ENCODE data around the gene CBLB. TPM values are rescaled to one million over a fixed set of nuclear protein-coding genes. Genes with fewer than 3 reads are reported as not detected.
A peak's percentile ranks its signal among the peaks of the same experiment; 100 is the strongest.

CBLB gene
- total RNA-seq, 6 experiments from 2014 or later = 17.6 to 22.6 (median 20.6) TPM

GRCh38 chr3:105911496-105911895 lies 42.7 kb upstream of the CBLB start:
- Mint-ChIP-seq H3K36me3 (ENCODE audit: low read depth) (peaks cover 5% of the 10 kb centered on the region; the same call in 1 of the 2 replicates), H3K9me3 (peaks cover 5% of the 10 kb centered on the region; the same call in 1 of the 2 replicates), H3K4me3 (no peak overlapping the region), H3K27ac (no peak overlapping the region), H3K4me1 (ENCODE audit: low read depth) (peaks cover 20% of the 10 kb centered on the region), H3K27me3 (ENCODE audit: insufficient read depth) (no peaks in the 10 kb centered on the region)
- no peak for DNase-seq
- TF ChIP-seq CTCF (IDR thresholded peaks at IDR 0.05) = no peak

- Mint-ChIP-seq H3K27ac (no peak overlapping the region), H3K4me3 (no peak overlapping the region), H3K36me3 (ENCODE audit: low read depth) (no peaks in the 10 kb centered on the region), H3K4me1 (ENCODE audit: low read depth) (peaks cover 38% of the 10 kb centered on the region), H3K27me3 (ENCODE audit: insufficient read depth) (no peaks in the 10 kb centered on the region), H3K9me3 (no peaks in the 10 kb centered on the region)
- no peak for DNase-seq
- no peak for TF ChIP-seq CTCF (IDR thresholded peaks at IDR 0.05)
These were observed 39.0 kb upstream of the CBLB start for GRCh38 chr3:105907777-105908176.

- H3K36me3 Mint-ChIP-seq (ENCODE audit: low read depth) = no peaks in the 10 kb centered on the region
- H3K9me3 Mint-ChIP-seq = no peaks in the 10 kb centered on the region
- DNase-seq = peak; percentile 10
- no peaks in the 10 kb centered on the region for H3K27me3 Mint-ChIP-seq (ENCODE audit: insufficient read depth)
- peaks cover 38% of the 10 kb centered on the region for H3K4me1 Mint-ChIP-seq (ENCODE audit: low read depth)
- no peak for TF ChIP-seq CTCF (IDR thresholded peaks at IDR 0.05)
- H3K4me3 Mint-ChIP-seq = peak overlapping the region; percentile 33; the same call in 1 of the 2 replicates
- peak overlapping the region; percentile 77 for H3K27ac Mint-ChIP-seq
These were observed 38.0 kb upstream of the CBLB start for GRCh38 chr3:105906836-105907235.

- no peak for DNase-seq
- H3K27me3 Mint-ChIP-seq (ENCODE audit: insufficient read depth) = no peaks in the 10 kb centered on the region
These were observed 37.5 kb upstream of the CBLB start for GRCh38 chr3:105906345-105906744.

GRCh38 chr3:105905328-105905727 lies 36.5 kb upstream of the CBLB start:
- Mint-ChIP-seq H3K36me3 (ENCODE audit: low read depth) (no peaks in the 10 kb centered on the region), H3K9me3 (no peaks in the 10 kb centered on the region), H3K27ac (no peak overlapping the region), H3K4me3 (no peak overlapping the region), H3K27me3 (ENCODE audit: insufficient read depth) (no peaks in the 10 kb centered on the region), H3K4me1 (ENCODE audit: low read depth) (peaks cover 38% of the 10 kb centered on the region)
- no peak for TF ChIP-seq CTCF (IDR thresholded peaks at IDR 0.05)
- no peak for DNase-seq

More at GRCh38 chr3:105906345-105906744, 37.5 kb upstream of the CBLB start:
- peaks cover 38% of the 10 kb centered on the region for H3K4me1 Mint-ChIP-seq (ENCODE audit: low read depth)
- peak overlapping the region; percentile 59 for H3K27ac Mint-ChIP-seq
- H3K4me3 Mint-ChIP-seq = no peak overlapping the region
- no peak for TF ChIP-seq CTCF (IDR thresholded peaks at IDR 0.05)
- no peaks in the 10 kb centered on the region for H3K9me3 Mint-ChIP-seq
- H3K36me3 Mint-ChIP-seq (ENCODE audit: low read depth) = no peaks in the 10 kb centered on the region
